C4-2B (cell line): ENCODE results near the gene PMM2.
"Not testable (repeated sequence)": the region's sequence is repeated elsewhere in the genome, so short reads cannot be mapped to it uniquely, and the experiment has no call there.

Experiments used
- H3K27ac ChIP-seq: fragments of 450-650 bp; 2 replicates; pipeline ENCODE4 v1.5.1; 2017
- ZFX ChIP-seq: fragments of 450-650 bp; IDR thresholded peaks from 2 replicates; pipeline ENCODE4 v1.6.1; 2017
- TF ChIP-seq, protein P1 (sequence below): fragments of 450-650 bp; conservative IDR thresholded peaks from 2 replicates; pipeline ENCODE4 v1.5.1; 2017; ENCODE audit warnings: mild to moderate bottlenecking

The PMM2 gene

DNA sequence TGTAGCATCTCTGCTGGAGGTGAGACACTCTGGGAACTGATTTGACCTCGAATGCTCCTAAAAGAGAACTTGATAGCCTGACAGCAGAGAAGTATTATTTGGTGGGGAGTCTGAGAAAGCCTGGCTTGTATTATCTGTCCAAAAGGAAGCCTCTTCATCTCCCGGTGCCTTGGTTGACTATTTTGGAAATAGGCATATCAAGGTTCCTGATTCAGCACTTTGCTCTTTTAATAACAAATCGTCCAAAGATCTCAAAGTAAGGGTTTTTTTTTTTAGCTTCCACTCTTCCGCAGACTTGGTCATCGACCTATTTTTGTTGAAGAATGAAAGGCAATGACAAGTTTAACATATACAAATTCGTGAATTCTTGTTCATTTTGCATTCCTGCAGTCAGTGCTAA, 15.0 kb upstream of the PMM2 start:
- TF ChIP-seq ZFX, result no peak
- TF ChIP-seq, protein P1, sequence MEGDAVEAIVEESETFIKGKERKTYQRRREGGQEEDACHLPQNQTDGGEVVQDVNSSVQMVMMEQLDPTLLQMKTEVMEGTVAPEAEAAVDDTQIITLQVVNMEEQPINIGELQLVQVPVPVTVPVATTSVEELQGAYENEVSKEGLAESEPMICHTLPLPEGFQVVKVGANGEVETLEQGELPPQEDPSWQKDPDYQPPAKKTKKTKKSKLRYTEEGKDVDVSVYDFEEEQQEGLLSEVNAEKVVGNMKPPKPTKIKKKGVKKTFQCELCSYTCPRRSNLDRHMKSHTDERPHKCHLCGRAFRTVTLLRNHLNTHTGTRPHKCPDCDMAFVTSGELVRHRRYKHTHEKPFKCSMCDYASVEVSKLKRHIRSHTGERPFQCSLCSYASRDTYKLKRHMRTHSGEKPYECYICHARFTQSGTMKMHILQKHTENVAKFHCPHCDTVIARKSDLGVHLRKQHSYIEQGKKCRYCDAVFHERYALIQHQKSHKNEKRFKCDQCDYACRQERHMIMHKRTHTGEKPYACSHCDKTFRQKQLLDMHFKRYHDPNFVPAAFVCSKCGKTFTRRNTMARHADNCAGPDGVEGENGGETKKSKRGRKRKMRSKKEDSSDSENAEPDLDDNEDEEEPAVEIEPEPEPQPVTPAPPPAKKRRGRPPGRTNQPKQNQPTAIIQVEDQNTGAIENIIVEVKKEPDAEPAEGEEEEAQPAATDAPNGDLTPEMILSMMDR, result no peak
- no peak overlapping the region for H3K27ac ChIP-seq

DNA sequence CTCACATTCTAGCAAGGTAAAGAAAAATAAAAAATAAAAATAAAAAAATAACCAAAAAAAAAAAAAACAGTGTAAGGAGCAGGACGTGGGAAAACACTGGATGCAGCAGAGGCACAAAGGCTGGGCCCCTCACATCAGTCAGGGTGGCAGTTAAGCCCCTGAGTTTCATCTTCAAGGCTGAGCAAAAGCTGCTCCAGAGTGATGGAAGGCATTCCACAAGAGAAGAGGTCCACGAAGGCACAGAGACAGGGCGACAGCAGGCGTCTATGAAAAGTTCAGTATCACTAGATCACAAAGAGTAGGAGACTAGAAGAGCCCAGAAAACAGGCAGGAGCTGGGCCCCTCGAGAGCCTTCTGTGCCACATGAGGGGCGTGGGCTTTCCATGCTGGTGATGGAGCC, 12.2 kb upstream of the PMM2 start:
- no peak overlapping the region for H3K27ac ChIP-seq
- no peak for TF ChIP-seq ZFX
- TF ChIP-seq, protein P1, result no peak

GRCh38 chr16:8786316-8786715, 11.3 kb upstream of the PMM2 start:
- H3K27ac ChIP-seq, result not testable (repeated sequence)

DNA sequence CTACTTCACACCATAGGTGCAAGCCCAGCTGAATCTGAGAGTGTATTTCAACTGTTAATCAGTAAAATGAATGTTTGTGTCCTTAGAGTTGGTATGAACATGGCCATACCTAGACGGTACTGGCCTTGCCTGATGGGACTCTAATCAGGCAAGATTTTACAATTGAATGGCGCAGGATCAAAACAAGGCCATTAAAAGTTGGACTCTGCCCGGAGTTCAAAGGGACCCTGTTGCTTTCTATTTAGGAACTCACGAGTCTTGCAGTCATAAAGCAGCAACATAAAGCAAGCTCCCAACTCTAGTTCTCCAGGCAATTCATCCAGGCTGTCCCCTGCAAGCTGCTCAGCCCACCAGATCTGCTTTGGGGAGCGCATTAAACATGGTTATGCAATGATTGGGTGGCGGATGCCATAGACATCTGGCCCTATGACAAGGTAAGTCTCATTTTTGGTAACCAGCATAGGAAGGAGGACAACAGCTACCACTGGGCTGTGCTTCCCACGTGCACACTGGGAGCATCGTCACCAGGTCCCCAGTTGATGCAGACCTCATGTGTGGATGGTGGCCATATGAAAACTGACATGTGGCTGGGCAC, 9.0 kb upstream of the PMM2 start:
- TF ChIP-seq, protein P1, result no peak
- TF ChIP-seq ZFX, result no peak
- no peak overlapping the region for H3K27ac ChIP-seq

- TF ChIP-seq, protein P1, result no peak
- TF ChIP-seq ZFX, result no peak
- H3K27ac ChIP-seq, result no peak overlapping the region
These were observed 2.5 kb upstream of the PMM2 start for GRCh38 chr16:8795091-8795490.

DNA sequence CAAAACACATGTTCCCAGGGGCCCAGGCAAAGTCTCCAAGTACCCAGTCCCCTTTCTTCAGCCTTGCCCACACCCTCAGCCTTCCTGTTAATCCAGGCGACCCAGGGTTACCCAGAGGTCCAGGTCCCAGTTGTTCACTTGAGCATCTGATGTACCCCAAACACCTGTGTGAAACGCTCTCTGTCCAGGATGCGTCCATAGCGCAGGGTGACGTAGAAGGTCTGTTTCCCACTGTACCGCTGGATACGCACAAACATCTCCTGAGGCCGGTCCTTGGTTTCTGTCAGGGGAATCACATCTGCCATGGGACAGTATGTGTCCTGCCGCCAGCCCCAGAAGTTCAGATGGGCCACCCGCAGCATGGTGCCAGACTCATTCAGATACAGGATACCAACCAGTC, 1.8 kb upstream of the PMM2 start:
- H3K27ac ChIP-seq, result no peak overlapping the region
- TF ChIP-seq ZFX, result no peak
- TF ChIP-seq, protein P1, result no peak

DNA sequence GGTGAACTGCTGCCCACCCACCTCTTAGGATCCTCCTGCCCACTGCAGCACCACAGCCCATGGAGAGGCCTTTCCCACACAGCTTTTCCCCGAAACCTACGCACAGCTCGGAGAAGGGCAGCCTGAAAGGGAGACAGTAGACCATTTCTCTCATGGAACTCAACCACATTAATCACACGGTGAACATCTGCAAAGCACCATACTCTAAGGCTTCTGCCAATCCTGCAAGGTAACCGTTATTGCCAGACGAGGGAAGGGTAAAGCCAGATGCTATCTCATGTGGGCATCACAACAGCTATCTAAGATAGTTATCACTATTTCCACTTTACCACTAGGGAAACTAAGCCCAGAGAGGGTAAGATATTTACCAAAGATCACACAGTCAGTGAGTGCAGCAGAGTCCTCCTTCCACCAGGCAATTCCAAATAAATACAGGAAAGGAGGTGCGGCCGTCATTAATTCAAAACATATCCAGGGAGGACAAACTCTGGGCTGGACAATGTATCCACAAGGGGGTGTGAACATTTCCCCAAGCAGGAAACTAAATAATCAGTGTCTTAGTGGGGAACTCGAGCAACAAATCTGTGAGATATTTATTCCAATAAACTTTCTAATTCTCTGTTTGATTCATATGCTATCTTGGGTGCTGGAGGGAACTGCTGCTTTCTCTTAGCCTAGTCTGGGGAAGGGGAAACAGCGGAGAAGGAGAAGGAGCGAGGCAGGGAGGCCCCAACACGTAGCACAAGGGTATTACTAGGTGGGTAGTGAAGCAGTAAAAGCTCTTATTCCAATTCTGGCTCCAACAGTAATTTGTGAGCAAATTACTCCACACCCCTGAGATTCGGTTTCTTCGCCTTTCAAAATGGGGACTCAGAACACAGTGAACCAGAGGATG, 923 bp upstream of the PMM2 start:
- TF ChIP-seq, protein P1, result no peak
- no peak for TF ChIP-seq ZFX

More for the DNA sequence above, 923 bp upstream of the PMM2 start:
- H3K27ac ChIP-seq, result peak overlapping the region; percentile 94
